GM21528 (cell line): ENCODE data around the gene SETBP1.

Experiments used
- ATAC-seq: cut with Tn5 transposase; IDR thresholded peaks from one replicate; pipeline ENCODE4 v1.9.1; 2021; ENCODE audit warnings: mild to moderate bottlenecking, moderate library complexity; ENCODE audit not compliant: unreplicated experiment, low FRiP score

Gene SETBP1

GRCh38 chr18:44750774-44751173 lies 70.1 kb downstream of the SETBP1 start:
- no peak for ATAC-seq

- no peak for ATAC-seq
These were observed 73.9 kb downstream of the SETBP1 start for GRCh38 chr18:44754567-44754966.

- ATAC-seq, result peak; percentile 95
These were observed 78.4 kb downstream of the SETBP1 start for GRCh38 chr18:44758861-44759631.

GRCh38 chr18:44759925-44760342 lies 79.2 kb downstream of the SETBP1 start:
- ATAC-seq, result peak; percentile 65

- ATAC-seq, result no peak
These were observed 81.1 kb downstream of the SETBP1 start for GRCh38 chr18:44761812-44762211.

- no peak for ATAC-seq
These were observed 82.6 kb downstream of the SETBP1 start for GRCh38 chr18:44763327-44763726.

- ATAC-seq, result no peak
These were observed 84.2 kb downstream of the SETBP1 start for GRCh38 chr18:44764863-44765262.

GRCh38 chr18:44765456-44765855 lies 84.8 kb downstream of the SETBP1 start:
- ATAC-seq, result no peak

- no peak for ATAC-seq
These were observed 85.8 kb downstream of the SETBP1 start for GRCh38 chr18:44766450-44766849.

GRCh38 chr18:44767807-44768206 lies 87.1 kb downstream of the SETBP1 start:
- ATAC-seq, result no peak

GRCh38 chr18:44770641-44771040 lies 90.0 kb downstream of the SETBP1 start:
- ATAC-seq, result no peak

GRCh38 chr18:44771572-44771955 lies 90.9 kb downstream of the SETBP1 start:
- ATAC-seq, result no peak

- no peak for ATAC-seq
These were observed 91.5 kb downstream of the SETBP1 start for GRCh38 chr18:44771956-44772917.

GRCh38 chr18:44773640-44774155 lies 93.0 kb downstream of the SETBP1 start:
- no peak for ATAC-seq

GRCh38 chr18:44774191-44774590 lies 93.5 kb downstream of the SETBP1 start:
- no peak for ATAC-seq

- ATAC-seq, result no peak
These were observed 96.9 kb downstream of the SETBP1 start for GRCh38 chr18:44777457-44778192.

GRCh38 chr18:44778788-44779187 lies 98.1 kb downstream of the SETBP1 start:
- ATAC-seq, result no peak

- ATAC-seq, result no peak
These were observed 99.1 kb downstream of the SETBP1 start for GRCh38 chr18:44779753-44780292.

GRCh38 chr18:44781886-44782285 lies 101.2 kb downstream of the SETBP1 start:
- no peak for ATAC-seq

- ATAC-seq, result no peak
These were observed 101.9 kb downstream of the SETBP1 start for GRCh38 chr18:44782617-44783016.
